Bone marrow (tissue), 2 donors: ENCODE data around the gene RNF215.

ENCODE experiments used
- DNase-seq, 2 donors: peaks; one replicate each; lab custom pipeline; 2025; lab: John Stamatoyannopoulos, UW

The RNF215 gene

GRCh38 chr22:30332551-30332950 is 54.7 kb downstream of the RNF215 start:
- DNase-seq = no peak
